GM10847 (cell line): ENCODE results near the gene HSPB6.
A peak's percentile ranks its signal among the peaks of the same experiment; 100 is the strongest.

ENCODE experiments used
- POLR2A ChIP-seq: IDR thresholded peaks from 2 replicates; pipeline ENCODE4 v1.6.1; 2011; ENCODE audit not compliant: insufficient read length; ENCODE audit errors: extremely low read depth

Gene HSPB6

GRCh38 chr19:35757231-35757748, 461 bp upstream of the HSPB6 start:
- no peak for TF ChIP-seq POLR2A

GRCh38 chr19:35755550-35756376, 1.1 kb downstream of the HSPB6 start:
- no peak for TF ChIP-seq POLR2A

- TF ChIP-seq POLR2A: no peak
These were observed 1.7 kb downstream of the HSPB6 start for GRCh38 chr19:35755131-35755549.

- no peak for TF ChIP-seq POLR2A
These were observed 2.3 kb downstream of the HSPB6 start for GRCh38 chr19:35754370-35755130.

- TF ChIP-seq POLR2A: no peak
These were observed 3.0 kb downstream of the HSPB6 start for GRCh38 chr19:35753634-35754369.

GRCh38 chr19:35752746-35753350, 4.0 kb downstream of the HSPB6 start:
- no peak for TF ChIP-seq POLR2A

GRCh38 chr19:35751839-35752745, 4.7 kb downstream of the HSPB6 start:
- TF ChIP-seq POLR2A: no peak

- no peak for TF ChIP-seq POLR2A
These were observed 6.7 kb downstream of the HSPB6 start for GRCh38 chr19:35750167-35750566.

GRCh38 chr19:35748106-35749020, 8.5 kb downstream of the HSPB6 start, which contains the start of gene LIN37:
Gene LIN37, plus strand, starts transcription at chr19:35748576. Its CDS starts 149 bp downstream, at chr19:35748725.
- TF ChIP-seq POLR2A: peak; percentile 51

GRCh38 chr19:35746531-35746930, 10.3 kb downstream of the HSPB6 start:
- no peak for TF ChIP-seq POLR2A

- TF ChIP-seq POLR2A: no peak
These were observed 10.8 kb downstream of the HSPB6 start for GRCh38 chr19:35746087-35746462.

GRCh38 chr19:35745328-35746086, 11.3 kb downstream of the HSPB6 start, which contains the start of the genes PSENEN and U2AF1L4:
Gene PSENEN, plus strand, starts transcription at chr19:35745651. Its CDS starts 280 bp downstream, at chr19:35745931.
Gene U2AF1L4, minus strand, starts transcription at chr19:35745418. Its CDS starts 27 bp downstream, at chr19:35745391.
- TF ChIP-seq POLR2A: no peak
